Measurements from ENCODE around the gene FAR1.

DNA sequence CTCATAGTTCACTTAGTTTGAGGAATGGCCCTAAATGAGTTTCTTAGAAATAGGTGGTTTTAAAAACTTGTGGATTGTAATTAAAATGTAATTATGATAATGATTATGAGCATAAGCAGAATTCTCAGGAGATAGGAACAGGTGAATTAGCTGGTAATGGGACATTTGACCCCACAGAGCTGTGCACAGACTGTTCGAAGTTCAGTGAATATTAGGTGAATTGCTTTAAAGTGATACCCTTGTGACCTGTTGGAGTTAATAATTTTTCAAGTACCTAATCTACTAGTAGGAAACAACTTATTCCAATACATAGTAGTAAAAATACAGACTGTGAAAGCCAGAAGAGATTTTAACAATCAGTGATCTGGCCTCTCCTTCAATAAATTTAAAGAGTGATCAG lies 8.1 kb downstream of the FAR1 start:
- TF ChIP-seq, protein P1, sequence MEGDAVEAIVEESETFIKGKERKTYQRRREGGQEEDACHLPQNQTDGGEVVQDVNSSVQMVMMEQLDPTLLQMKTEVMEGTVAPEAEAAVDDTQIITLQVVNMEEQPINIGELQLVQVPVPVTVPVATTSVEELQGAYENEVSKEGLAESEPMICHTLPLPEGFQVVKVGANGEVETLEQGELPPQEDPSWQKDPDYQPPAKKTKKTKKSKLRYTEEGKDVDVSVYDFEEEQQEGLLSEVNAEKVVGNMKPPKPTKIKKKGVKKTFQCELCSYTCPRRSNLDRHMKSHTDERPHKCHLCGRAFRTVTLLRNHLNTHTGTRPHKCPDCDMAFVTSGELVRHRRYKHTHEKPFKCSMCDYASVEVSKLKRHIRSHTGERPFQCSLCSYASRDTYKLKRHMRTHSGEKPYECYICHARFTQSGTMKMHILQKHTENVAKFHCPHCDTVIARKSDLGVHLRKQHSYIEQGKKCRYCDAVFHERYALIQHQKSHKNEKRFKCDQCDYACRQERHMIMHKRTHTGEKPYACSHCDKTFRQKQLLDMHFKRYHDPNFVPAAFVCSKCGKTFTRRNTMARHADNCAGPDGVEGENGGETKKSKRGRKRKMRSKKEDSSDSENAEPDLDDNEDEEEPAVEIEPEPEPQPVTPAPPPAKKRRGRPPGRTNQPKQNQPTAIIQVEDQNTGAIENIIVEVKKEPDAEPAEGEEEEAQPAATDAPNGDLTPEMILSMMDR (IDR thresholded peaks at IDR 0.05) = no peak
- TF ChIP-seq EP300 (IDR thresholded peaks at IDR 0.05) (no peak), POLR2AphosphoS5 (IDR thresholded peaks at IDR 0.05) (no peak), POLR2A (IDR thresholded peaks at IDR 0.05) (no peak)
